WTC11 (cell line): ENCODE measurements around the gene LEKR1.

Experiments used
- ETV6 ChIP-seq: sonication (generic); formaldehyde crosslinking; IDR thresholded peaks from 2 replicates; pipeline ENCODE4 v1.8.1; 2022; ENCODE audit warnings: mild to moderate bottlenecking, missing genetic modification reagents
- IRF2 ChIP-seq: sonication (generic); formaldehyde crosslinking; IDR thresholded peaks from 2 replicates; pipeline ENCODE4 v1.8.0; 2022; ENCODE audit warnings: low read depth, missing genetic modification reagents, borderline replicate concordance
- MLX ChIP-seq: sonication (generic); formaldehyde crosslinking; IDR thresholded peaks from 2 replicates; pipeline ENCODE4 v1.8.1; 2023; ENCODE audit warnings: mild to moderate bottlenecking, missing genetic modification reagents, moderate library complexity
- ZNF512 ChIP-seq: sonication (generic); formaldehyde crosslinking; IDR thresholded peaks from 2 replicates; pipeline ENCODE4 v1.8.1; 2022; ENCODE audit warnings: missing genetic modification reagents, borderline replicate concordance
- TF ChIP-seq, protein P1 (sequence below): fragments of 200-600 bp; IDR thresholded peaks from 2 replicates; pipeline ENCODE4 v1.8.0; 2022; ENCODE audit warnings: antibody characterized with exemption

DNA sequence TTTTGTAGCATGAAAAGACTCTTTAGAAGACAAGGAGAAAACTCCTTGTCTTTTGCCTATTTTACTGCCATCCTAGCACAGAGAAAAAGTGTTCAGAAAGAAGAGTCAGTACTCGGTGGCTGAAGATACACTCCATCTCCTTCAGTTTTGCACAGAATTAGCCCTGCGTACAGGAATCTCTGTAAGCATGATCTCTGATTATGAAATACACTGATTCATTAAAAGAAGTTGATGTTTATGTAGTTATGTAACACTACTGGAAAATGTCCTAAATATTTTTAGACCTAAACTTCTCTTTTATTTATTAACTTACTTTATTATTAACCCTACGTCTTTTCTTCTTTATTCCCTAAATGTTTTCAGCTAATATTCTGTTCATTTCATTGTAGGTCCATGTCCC, 138.4 kb downstream of the LEKR1 start:
- TF ChIP-seq ZNF512 (CRISPR knock-in tag) (no peak), MLX (CRISPR knock-in tag) (no peak), IRF2 (CRISPR knock-in tag) (no peak), ETV6 (no peak)
- TF ChIP-seq, protein P1, sequence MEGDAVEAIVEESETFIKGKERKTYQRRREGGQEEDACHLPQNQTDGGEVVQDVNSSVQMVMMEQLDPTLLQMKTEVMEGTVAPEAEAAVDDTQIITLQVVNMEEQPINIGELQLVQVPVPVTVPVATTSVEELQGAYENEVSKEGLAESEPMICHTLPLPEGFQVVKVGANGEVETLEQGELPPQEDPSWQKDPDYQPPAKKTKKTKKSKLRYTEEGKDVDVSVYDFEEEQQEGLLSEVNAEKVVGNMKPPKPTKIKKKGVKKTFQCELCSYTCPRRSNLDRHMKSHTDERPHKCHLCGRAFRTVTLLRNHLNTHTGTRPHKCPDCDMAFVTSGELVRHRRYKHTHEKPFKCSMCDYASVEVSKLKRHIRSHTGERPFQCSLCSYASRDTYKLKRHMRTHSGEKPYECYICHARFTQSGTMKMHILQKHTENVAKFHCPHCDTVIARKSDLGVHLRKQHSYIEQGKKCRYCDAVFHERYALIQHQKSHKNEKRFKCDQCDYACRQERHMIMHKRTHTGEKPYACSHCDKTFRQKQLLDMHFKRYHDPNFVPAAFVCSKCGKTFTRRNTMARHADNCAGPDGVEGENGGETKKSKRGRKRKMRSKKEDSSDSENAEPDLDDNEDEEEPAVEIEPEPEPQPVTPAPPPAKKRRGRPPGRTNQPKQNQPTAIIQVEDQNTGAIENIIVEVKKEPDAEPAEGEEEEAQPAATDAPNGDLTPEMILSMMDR = no peak
